DOHH2 (cell line): ENCODE results near the gene METTL9.

ENCODE experiments used
- H3F3A ChIP-seq: fragments of 200-600 bp; sonication (generic), shearing (Covaris generic); 2 replicates; pipeline ENCODE4 v1.6.0; 2016; ENCODE audit warnings: antibody characterized with exemption, mild to moderate bottlenecking; ENCODE audit not compliant: control insufficient read depth, insufficient read depth
- H3K27ac ChIP-seq: fragments of 200-600 bp; sonication (generic); 2 replicates; pipeline ENCODE4 v1.5.1; 2014; ENCODE audit warnings: low read depth, mild to moderate bottlenecking, low read length, moderate library complexity
- H3K27me3 ChIP-seq: fragments of 200-600 bp; sonication (generic); 2 replicates; pipeline ENCODE4 v1.6.1; 2014; ENCODE audit warnings: mild to moderate bottlenecking, low read length, mixed read lengths; ENCODE audit not compliant: control insufficient read depth
- H3K36me3 ChIP-seq: fragments of 200-600 bp; sonication (generic); 2 replicates; pipeline ENCODE4 v1.6.1; 2014; ENCODE audit warnings: mild to moderate bottlenecking, low read length, moderate library complexity, mixed read lengths; ENCODE audit not compliant: control insufficient read depth
- H3K4me1 ChIP-seq: fragments of 200-600 bp; sonication (generic); 2 replicates; pipeline ENCODE4 v1.6.1; 2014; ENCODE audit warnings: mild to moderate bottlenecking, low read length, mixed read lengths; ENCODE audit not compliant: control insufficient read depth
- H3K4me2 ChIP-seq: fragments of 200-600 bp; sonication (generic); 2 replicates; pipeline ENCODE4 v1.6.0; 2014; ENCODE audit warnings: mild to moderate bottlenecking, low read length, moderate library complexity
- H3K4me3 ChIP-seq: fragments of 200-600 bp; sonication (generic); 2 replicates; pipeline ENCODE4 v1.5.1; 2014; ENCODE audit warnings: mild to moderate bottlenecking, low read length, mixed read lengths
- H3K79me2 ChIP-seq: fragments of 200-600 bp; sonication (generic); 2 replicates; pipeline ENCODE4 v1.6.1; 2014; ENCODE audit warnings: mild to moderate bottlenecking, low read length, mixed read lengths; ENCODE audit not compliant: control insufficient read depth
- H3K9me2 ChIP-seq: fragments of 200-600 bp; sonication (generic); replicated peaks from 2 replicates; pipeline ENCODE4 v1.6.1; 2014; ENCODE audit warnings: mild to moderate bottlenecking, low read length, mixed read lengths; ENCODE audit not compliant: control insufficient read depth
- H3K9me3 ChIP-seq: fragments of 200-600 bp; sonication (generic); 2 replicates; pipeline ENCODE4 v1.6.1; 2014; ENCODE audit warnings: antibody characterized with exemption, low read length, mixed read lengths; ENCODE audit not compliant: control insufficient read depth, insufficient read depth
- H4K20me1 ChIP-seq: fragments of 200-600 bp; sonication (generic); 2 replicates; pipeline ENCODE4 v1.6.0; 2014; ENCODE audit warnings: low read depth, mild to moderate bottlenecking, antibody characterized with exemption, low read length, moderate library complexity; ENCODE audit not compliant: control insufficient read depth, insufficient read depth
- EZH2phosphoT487 ChIP-seq: fragments of 200-600 bp; sonication (generic); IDR thresholded peaks from 2 replicates; pipeline ENCODE4 v1.6.1; 2017; ENCODE audit warnings: borderline replicate concordance, mild to moderate bottlenecking, antibody characterized with exemption, low read length, moderate library complexity, mixed read lengths
- TF ChIP-seq, protein P1 (sequence below): fragments of 200-600 bp; sonication (generic); IDR thresholded peaks from one replicate; pipeline ENCODE4 v1.5.1; 2014; ENCODE audit warnings: antibody characterized with exemption, mild to moderate bottlenecking, low read depth, low read length; ENCODE audit not compliant: poor library complexity, severe bottlenecking

Gene METTL9

GRCh38 chr16:21617607-21618006, 18.2 kb downstream of the METTL9 start:
- no peak overlapping the region for H3K27ac ChIP-seq

GRCh38 chr16:21618281-21618680, 18.9 kb downstream of the METTL9 start:
- TF ChIP-seq, protein P1, sequence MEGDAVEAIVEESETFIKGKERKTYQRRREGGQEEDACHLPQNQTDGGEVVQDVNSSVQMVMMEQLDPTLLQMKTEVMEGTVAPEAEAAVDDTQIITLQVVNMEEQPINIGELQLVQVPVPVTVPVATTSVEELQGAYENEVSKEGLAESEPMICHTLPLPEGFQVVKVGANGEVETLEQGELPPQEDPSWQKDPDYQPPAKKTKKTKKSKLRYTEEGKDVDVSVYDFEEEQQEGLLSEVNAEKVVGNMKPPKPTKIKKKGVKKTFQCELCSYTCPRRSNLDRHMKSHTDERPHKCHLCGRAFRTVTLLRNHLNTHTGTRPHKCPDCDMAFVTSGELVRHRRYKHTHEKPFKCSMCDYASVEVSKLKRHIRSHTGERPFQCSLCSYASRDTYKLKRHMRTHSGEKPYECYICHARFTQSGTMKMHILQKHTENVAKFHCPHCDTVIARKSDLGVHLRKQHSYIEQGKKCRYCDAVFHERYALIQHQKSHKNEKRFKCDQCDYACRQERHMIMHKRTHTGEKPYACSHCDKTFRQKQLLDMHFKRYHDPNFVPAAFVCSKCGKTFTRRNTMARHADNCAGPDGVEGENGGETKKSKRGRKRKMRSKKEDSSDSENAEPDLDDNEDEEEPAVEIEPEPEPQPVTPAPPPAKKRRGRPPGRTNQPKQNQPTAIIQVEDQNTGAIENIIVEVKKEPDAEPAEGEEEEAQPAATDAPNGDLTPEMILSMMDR: no peak
- no peak for TF ChIP-seq EZH2phosphoT487
- Histone ChIP-seq H3K9me2 (no peaks in the 10 kb centered on the region), H3K36me3 (peaks cover 34% of the 10 kb centered on the region), H4K20me1 (0 out of 2 replicates have a peak, but pooled peaks cover 5% of the 10 kb centered on the region), H3K27ac (no peak overlapping the region), H3K9me3 (no peaks in the 10 kb centered on the region), H3F3A (no peaks in the 10 kb centered on the region), H3K4me1 (peaks cover 28% of the 10 kb centered on the region), H3K27me3 (no peaks in the 10 kb centered on the region), H3K79me2 (peaks cover 37% of the 10 kb centered on the region), H3K4me2 (no peak overlapping the region), H3K4me3 (no peak overlapping the region)

More at GRCh38 chr16:21617607-21618006, 18.2 kb downstream of the METTL9 start:
- H3F3A ChIP-seq: no peaks in the 10 kb centered on the region
- peaks cover 28% of the 10 kb centered on the region for H3K4me1 ChIP-seq
- H3K9me2 ChIP-seq: no peaks in the 10 kb centered on the region
- TF ChIP-seq EZH2phosphoT487: no peak
- TF ChIP-seq, protein P1: no peak
- H3K9me3 ChIP-seq: no peaks in the 10 kb centered on the region
- H3K79me2 ChIP-seq: peaks cover 44% of the 10 kb centered on the region
- peaks cover 34% of the 10 kb centered on the region for H3K36me3 ChIP-seq
- peak overlapping the region; percentile 20; the same call in 1 of the 2 replicates for H3K4me2 ChIP-seq
- 0 out of 2 replicates have a peak, but pooled peaks cover 5% of the 10 kb centered on the region for H4K20me1 ChIP-seq
- H3K4me3 ChIP-seq: 0 out of 2 replicates have a peak overlapping the region, but pooled peaks have one; percentile 6
- no peaks in the 10 kb centered on the region for H3K27me3 ChIP-seq

GRCh38 chr16:21619765-21620425, 20.5 kb downstream of the METTL9 start:
- no peaks in the 10 kb centered on the region for H3F3A ChIP-seq
- H3K36me3 ChIP-seq: peaks cover 40% of the 10 kb centered on the region
- H4K20me1 ChIP-seq: 0 out of 2 replicates have a peak, but pooled peaks cover 5% of the 10 kb centered on the region
- no peaks in the 10 kb centered on the region for H3K9me3 ChIP-seq
- H3K4me2 ChIP-seq: no peak overlapping the region
- no peak overlapping the region for H3K4me3 ChIP-seq
- TF ChIP-seq, protein P1: no peak
- TF ChIP-seq EZH2phosphoT487: no peak
- H3K4me1 ChIP-seq: peaks cover 28% of the 10 kb centered on the region
- H3K79me2 ChIP-seq: peaks cover 21% of the 10 kb centered on the region
- H3K27me3 ChIP-seq: no peaks in the 10 kb centered on the region
- H3K27ac ChIP-seq: no peak overlapping the region
- H3K9me2 ChIP-seq: no peaks in the 10 kb centered on the region
